CD1c-positive myeloid dendritic cell (primary cell): ENCODE measurements around the gene EPHB6.

Experiments
- DNase-seq: peaks from one replicate; pipeline ENCODE4 v3.0.0-alpha.2; 2016; ENCODE audit errors: extremely low spot score

EPHB6 gene

GRCh38 chr7:142896151-142896550 lies 41.3 kb downstream of the EPHB6 start:
- DNase-seq: no peak

DNA sequence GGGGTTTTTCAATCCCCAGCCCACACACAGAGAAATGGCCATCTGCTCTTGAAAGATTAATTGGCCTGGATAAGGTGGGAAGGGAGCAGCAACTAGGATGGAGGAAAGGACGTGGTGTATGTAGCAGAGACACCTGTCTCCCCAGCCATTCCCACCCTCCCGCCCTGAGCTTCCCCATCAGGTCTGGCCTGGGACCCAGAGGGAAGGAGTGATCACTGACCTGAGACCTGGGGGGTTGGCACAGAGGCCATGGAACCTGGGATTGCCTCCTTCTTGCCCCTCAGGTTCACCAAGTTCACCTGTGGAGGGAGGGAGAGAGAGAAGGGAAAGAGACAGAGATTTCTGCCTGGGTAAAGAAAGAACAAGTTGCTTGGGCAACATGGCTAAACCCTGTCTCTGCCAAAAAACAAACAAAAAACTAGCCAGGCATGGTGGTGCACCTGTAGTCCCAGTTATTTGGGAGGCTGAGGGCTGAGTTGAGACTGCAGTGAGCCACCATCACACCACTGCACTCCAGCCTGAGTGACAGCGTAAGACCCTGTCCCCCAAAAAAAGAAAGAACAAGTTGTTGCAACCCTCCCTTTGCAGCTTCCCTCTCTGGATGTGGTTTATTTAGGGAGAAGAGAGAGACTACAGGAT lies 42.0 kb downstream of the EPHB6 start:
- no peak for DNase-seq

DNA sequence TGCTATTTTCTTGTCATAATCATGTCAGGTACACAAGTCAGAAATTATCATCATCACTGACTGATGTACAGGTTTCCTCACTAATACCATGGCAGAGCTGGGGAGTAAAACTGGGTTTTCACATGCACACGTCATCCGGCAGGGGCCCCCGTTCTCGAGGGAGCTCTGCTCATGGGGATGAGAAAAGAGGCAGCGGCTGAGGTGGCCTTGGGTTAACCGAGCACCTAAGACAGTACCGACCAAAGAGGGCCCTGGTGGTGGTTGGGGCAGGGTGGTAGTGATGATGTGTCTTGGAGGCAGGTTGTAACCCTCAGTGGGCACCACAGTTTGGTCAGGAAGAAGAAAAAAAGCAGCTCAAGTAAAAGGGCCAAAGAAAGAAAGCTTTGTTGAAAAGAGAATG lies 42.8 kb downstream of the EPHB6 start:
- no peak for DNase-seq

- no peak for DNase-seq
Observed at GRCh38 chr7:142898377-142899170, 43.7 kb downstream of the EPHB6 start.

DNA sequence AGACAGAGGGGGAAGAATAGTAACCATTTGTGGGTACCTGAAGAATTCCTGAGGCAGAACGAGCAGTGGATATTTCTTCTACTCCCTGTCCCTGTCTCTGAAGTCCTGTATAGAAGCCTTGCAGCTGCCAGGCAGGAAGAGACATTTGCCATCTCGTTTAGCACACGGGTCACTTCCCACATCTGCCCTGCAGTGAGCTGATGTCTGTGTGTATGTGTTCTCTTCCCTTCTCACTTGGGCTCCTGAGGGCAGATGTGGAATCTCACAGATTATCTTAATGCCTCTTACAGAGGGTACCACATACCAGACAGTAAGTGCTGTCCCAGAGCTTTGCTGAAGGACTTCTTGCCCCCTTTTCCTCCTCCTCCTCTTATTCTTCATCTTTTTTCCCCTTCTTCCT lies 44.8 kb downstream of the EPHB6 start:
- no peak for DNase-seq

GRCh38 chr7:142901426-142902259 lies 46.8 kb downstream of the EPHB6 start:
- no peak for DNase-seq

DNA sequence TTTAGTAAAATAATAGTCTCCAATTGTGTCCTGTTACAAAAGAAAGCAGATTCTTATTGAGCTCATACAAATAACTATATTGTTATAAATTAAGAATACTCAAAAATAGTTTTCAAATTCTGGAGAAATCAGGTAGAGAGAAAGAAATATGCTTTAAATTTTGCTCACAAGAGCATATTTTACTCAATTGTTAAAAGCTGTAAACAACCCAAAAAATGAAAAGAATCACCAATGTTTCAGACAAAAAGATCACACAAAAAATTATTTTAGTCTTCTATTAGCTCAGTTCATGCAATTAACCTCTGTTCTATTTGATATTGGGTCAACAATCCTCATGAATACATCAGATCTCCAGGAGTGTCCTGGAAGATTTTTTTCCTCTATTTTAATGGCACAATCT lies 49.3 kb downstream of the EPHB6 start:
- no peak for DNase-seq

- DNase-seq: no peak
Observed at GRCh38 chr7:142905759-142906158, 50.9 kb downstream of the EPHB6 start.

- DNase-seq: no peak
Observed at GRCh38 chr7:142906643-142907042, 51.8 kb downstream of the EPHB6 start.

DNA sequence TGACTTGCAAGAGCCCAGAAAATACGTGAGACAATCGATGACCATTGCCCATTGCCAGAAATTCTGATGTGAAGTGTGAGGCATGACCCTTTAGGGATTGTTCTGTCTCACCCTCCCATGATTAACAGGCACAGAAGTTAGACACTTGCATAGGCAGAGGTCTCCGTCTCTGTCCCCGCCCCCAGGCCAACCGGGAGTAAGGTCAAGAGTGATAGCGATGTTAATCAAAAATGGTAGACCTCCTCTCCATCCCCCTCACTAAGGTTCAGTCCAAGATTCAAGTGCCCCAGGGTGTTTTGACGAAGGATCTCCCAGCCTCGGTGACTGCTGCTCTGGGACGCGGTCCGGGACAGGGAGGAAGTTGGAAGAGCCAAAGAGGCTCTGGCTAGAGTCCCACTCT lies 53.4 kb downstream of the EPHB6 start:
- DNase-seq: no peak

GRCh38 chr7:142908921-142909890 lies 54.3 kb downstream of the EPHB6 start:
- peak; percentile 70 for DNase-seq

DNA sequence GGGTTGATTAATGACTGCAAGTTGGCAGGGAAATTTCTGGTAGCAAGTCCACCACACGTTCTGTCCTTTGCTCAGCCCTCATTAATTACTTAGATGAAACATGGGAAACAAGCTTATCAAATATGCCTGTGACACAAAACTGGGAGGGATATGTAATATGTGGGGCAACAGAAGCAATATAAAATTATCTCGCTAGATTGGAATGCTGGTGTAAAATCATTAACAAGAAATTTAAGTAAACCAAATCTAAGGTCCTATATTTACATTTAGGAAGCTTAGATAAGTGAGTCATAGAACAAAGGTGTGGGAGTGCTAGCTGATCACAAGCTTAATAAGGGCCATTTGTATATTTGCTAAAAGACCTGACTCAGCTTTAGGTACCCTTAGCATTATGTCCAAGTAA lies 55.2 kb downstream of the EPHB6 start:
- DNase-seq: peak; percentile 17

- DNase-seq: peak; percentile 21
Observed at GRCh38 chr7:142910481-142910880, 55.6 kb downstream of the EPHB6 start.

DNA sequence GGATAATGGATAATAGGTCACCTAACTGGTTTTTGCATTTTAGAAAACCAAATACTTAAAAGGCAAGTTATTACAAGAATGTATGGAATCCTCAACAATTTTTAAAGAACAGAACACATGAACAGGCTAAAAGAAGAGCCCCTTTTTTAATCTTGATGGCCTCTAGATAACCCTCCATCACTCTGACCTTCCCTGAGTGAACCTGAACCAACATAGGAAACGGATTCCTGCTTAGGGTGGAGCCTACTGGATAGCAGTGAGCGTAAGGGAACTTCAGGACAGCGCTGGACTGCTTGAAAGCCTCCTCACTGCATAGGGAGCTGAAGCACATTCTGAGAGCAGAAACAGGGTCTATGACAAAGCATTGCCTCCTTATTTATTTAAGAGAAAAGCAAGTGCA lies 58.2 kb downstream of the EPHB6 start:
- no peak for DNase-seq

- DNase-seq: no peak
Observed at GRCh38 chr7:142913566-142913965, 58.7 kb downstream of the EPHB6 start.

- DNase-seq: no peak
Observed at GRCh38 chr7:142914121-142914520, 59.2 kb downstream of the EPHB6 start.

DNA sequence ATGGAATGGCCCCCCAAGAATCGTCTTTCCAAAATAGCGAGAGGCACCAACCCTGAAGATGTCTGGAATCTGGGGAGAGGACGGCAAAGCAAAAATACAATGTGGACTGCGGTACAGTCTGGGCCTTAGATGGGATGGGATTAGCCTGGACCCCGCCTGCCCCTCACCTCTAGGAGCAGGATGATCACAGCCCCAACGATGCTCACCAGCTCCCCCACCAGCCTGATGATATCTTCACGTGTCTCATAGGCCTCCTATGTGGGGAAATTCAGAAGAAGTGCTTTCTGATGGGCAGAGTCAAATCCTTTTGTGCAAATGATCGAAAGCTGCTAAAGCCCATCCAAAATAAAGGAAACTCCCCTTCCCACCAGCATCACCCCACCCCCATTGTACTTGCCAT lies 60.4 kb downstream of the EPHB6 start:
- no peak for DNase-seq

DNA sequence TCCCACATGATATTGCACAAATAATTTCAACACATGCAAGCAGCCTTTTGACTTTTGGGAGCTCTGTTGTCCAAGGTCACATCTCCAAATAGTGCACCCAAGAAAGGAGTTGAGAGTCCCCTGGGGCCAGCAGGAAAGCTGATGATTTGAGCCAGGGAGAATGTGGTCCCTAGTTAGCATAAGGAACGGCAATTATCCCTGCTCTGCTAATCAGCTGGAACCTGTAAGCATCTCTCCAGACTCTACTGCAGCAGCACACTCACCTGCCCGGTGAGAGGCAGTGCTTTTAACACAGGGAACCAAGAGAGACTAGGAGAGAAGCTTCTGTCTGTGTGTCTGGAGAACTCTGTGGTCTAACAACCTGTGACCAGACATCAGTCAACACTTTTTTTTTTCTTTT lies 61.6 kb downstream of the EPHB6 start:
- DNase-seq: no peak

DNA sequence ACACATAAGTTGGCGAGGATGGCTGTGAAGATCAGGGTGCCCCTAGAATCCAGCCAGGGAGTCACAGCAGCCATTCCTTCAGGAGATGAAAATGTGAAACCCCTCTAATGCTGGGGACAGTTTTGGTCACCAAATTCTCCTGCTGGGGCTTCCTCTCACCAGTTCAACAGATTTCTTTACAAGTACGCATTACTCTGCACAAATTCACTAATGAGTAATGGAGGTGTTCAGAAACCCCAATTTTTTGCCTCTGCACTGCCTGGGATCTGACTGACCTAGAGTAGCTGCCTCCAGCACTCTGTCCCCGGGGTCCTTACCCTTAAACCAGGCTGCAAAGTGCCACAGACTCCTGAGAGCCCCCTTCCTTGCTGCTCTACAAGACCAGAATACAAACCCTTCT lies 62.6 kb downstream of the EPHB6 start:
- DNase-seq: no peak

DNA sequence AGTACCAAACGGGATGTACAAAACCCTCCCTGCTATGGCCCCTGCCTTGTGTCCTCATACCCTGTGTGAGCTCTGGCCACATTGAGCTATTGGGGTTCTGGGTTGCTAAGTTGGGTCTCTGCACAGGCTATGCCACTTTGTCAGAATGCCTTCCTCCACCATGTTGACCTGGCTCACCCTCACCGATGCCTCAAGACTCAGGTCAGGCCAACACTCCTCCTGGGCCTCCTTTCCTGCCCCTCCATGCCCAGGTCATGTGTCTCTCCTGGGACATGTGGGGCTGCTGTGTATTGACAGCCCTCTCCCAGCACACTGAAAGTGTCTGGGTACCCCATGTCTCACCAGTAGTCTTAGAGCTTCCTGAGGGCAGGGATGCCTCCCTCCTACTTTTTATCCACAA lies 64.0 kb downstream of the EPHB6 start:
- no peak for DNase-seq

DNA sequence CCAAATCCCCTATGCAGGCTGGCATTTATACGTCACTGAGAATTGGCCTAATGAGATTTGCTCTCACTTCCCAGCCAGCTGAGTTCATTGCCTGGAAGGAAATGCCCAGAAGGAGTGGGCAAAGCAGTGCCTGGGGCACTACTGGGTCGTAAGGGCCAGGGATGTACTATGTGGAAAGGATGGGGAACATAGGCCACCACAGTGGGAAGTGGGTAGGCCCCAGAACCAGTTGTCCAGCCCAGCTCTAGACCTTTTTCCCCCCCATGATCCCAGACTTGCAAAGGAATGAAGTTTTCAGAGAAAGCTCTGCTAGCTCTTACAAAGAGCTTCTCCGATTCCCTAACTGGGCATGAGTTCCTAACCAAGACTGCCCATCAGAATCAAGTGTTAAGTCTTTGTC lies 64.8 kb downstream of the EPHB6 start:
- DNase-seq: no peak
